GM19023 (cell line): ENCODE measurements around the gene FAM193B.

Experiments
- ATAC-seq: cut with Tn5 transposase; IDR thresholded peaks from one replicate; pipeline ENCODE4 v1.9.1; 2021; ENCODE audit warnings: mild to moderate bottlenecking, moderate library complexity; ENCODE audit not compliant: unreplicated experiment

FAM193B gene

DNA sequence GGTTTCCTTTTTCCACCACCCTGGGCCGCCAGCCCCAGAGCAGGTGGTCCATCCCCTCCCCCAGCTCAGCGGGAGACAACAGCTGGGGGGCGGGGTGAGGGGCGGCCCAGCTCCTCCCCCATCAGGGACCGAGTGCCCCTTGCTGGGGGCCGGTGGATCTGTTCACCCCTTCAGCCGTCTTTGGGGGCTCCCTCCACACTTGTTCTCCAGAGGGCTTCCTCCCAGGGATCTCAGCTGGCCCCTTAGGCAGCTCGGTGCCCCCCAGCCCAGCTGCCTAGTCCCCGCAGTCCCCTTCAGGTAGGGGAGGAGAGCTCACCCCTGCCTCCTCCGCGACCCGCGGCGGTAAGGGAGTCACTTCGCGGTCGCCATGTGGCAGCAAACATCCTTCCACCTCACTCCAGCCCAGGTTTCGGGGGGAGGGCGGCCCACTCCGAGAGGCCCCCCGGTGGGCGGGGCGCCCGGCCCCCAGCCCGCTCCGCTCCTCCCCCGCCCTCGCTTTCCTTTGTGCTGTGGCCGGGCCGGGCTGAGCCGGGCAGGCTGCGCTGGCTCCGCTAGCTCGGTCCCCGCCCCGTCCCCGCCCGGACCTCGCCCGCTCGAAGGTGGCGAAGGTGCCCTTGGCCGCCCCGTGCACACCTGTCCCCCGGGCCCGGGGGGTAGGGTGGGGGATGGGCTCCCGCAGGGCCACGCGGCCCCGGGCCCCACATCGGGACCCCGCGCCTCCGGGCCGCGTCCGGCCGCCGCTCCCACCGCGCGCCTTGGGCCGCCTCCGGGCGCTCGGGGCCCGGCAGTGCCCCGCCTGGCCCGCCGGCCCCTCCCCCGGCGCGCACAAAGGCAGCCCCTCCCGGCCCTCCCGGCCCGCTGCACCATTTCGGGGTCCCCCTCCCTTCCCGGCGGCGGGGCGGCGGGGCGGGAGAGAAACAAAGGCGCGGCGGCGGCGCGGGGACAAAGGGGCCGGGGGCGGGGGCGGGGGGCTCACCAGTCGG lies 81.6 kb downstream of the FAM193B start:
- ATAC-seq: peak; percentile 46

DNA sequence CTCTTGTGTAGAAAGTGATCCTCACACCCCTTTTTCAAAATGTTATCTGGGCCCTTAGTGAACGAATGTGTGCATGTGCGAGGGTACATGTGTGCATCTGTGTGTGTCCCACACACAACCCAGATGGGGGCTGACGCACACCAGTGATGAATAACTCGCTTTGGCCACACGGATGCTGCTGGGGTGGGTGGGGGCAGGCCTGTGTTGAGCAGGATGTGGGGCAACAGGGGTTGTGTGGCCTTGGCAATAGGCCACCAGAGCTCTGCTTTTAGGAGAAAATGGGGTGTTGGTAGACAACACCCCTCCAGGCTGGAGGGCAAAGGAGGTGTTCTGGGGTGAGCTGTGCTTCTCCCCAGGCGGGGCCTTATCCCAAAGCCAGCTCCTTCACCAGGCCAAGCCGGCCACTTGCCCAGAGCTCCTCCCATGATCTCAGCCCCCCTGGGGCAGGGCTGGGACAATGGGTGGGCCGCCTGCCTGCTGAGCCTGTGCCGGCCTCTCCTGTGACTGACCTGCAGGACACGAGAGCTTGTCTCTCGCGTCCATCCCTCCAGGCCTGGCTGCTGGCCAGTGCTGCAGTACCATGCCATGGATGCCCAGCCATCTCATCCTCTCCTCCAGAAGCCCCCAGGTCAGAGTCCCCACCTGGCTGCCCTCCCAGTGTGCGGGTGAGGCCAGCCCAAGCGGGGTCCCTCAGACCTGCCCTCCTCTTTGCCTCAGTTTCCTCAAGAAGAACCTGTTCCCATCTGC lies 82.6 kb downstream of the FAM193B start:
- no peak for ATAC-seq

DNA sequence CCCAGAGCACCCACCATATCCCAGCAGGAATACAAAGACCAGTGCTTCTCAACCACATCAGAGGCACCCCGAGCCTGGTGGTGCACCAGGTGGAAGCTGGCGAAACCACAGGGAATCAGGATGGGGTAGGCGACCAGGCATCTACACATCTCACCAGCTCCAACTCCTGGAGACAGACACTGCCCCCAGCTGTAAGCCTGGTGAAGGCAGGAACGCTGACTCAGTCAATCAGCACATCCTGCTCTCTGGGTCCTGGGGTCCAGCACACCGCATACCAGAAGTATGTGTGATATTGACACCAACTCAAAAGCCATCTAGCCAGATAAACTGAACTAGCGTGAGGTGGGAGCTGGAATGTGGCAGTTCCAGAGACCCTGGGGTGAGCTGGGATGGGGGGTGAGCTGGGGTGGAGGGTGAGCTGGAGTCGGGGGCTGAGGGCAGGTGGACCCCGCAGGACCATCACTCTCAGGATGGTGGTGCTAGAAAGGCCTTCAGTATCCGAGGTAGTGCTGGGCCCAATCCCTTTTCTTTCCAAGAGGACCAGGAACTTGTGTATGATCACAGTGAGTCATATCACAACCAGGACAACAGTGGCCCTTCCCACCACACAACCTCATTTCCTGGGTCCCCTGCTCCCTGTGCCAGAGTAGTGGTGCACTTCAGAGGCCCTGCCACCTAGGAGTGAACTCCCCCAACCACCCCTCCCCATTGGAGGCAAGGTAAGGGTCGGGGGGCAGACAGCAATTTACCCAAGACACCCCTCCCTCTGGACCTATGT lies 83.4 kb downstream of the FAM193B start:
- ATAC-seq: no peak
